Activated CD4-positive, alpha-beta T cell treated with anti-CD3 and anti-CD28 coated beads for 36 hours (primary cell): ENCODE results near the gene ADGRA3. TPM values are rescaled to one million over a fixed set of nuclear protein-coding genes. Genes with fewer than 3 reads are reported as not detected.

Experiments used
- ATAC-seq: fragments of 200-7000 bp; cut with Tn5 transposase; one replicate; pipeline ENCODE4 v1.10.0; 2021; ENCODE audit warnings: mild to moderate bottlenecking, moderate library complexity
- CTCF ChIA-PET: fragments of 350-600 bp; sonication (Branson Sonifier 250); formaldehyde crosslinking; loops from one replicate; lab custom pipeline; 2021; ENCODE audit warnings: antibody characterized with exemption; lab: Charles Lee
- POLR2A ChIA-PET: fragments of 350-600 bp; sonication (Branson Sonifier 250); formaldehyde crosslinking; loops from one replicate; lab custom pipeline; 2021; ENCODE audit warnings: antibody characterized with exemption, inconsistent platforms; lab: Charles Lee
- DNase-seq: peaks from one replicate; pipeline ENCODE4 v3.0.0-alpha.2; 2020
- H3K27ac Mint-ChIP-seq: one replicate; pipeline ENCODE4 v1.8.0; 2021; ENCODE audit warnings: mixed read lengths
- H3K27me3 Mint-ChIP-seq: one replicate; pipeline ENCODE4 v1.8.0; 2021; ENCODE audit warnings: mixed read lengths
- H3K36me3 Mint-ChIP-seq: one replicate; pipeline ENCODE4 v1.8.0; 2021; ENCODE audit warnings: low read depth, mixed read lengths
- H3K4me1 Mint-ChIP-seq: one replicate; pipeline ENCODE4 v1.8.0; 2021; ENCODE audit warnings: mixed read lengths
- H3K4me3 Mint-ChIP-seq: one replicate; pipeline ENCODE4 v1.8.0; 2021; ENCODE audit warnings: mild to moderate bottlenecking, moderate library complexity, mixed read lengths
- H3K9me3 Mint-ChIP-seq: one replicate; pipeline ENCODE4 v1.8.0; 2021; ENCODE audit warnings: low read depth, mixed read lengths
- intact Hi-C, 2 experiments: fragments of 100-400 bp; cut with DNase I in 1 of 2; cut with micrococcal nuclease in 1 of 2; formaldehyde crosslinking; loops; one replicate each; pipeline versions ENCODE4 v1.14.2 to v1.15.1; 2022 to 2024; cut with DNase I, micrococcal nuclease
- total RNA-seq, 2 experiments: library from RNA; stranded (reverse); gene quantifications; one replicate each; pipeline ENCODE4 v1.2.3, GENCODE V29; 2021

Gene ADGRA3
- total RNA-seq, 2 experiments from 2014 or later, result 10.8 to 15.2 TPM

DNA sequence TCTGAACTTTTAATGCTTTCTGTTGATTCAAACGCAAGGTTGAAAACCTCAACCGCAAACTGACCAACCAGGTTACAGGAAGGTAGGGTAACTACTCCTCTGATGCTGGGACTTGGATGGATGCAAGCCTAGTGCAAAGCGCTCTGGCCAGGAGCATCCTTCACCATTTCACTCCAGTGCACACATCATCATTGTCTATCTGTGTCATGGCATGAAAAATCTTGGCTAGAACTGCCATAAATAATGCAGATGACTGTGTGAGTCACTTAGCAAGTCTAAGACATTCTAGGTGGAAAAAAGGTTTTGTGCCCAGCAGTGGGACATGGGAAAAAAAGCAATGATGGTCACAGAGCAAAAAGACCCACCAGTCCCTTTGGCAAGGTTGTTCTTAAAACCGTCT, 10.9 kb downstream of the ADGRA3 start:
- Mint-ChIP-seq H3K27ac (no peak overlapping the region), H3K27me3 (no peaks in the 10 kb centered on the region), H3K9me3 (no peaks in the 10 kb centered on the region), H3K36me3 (peaks cover 2% of the 10 kb centered on the region), H3K4me3 (no peak overlapping the region), H3K4me1 (peaks cover 35% of the 10 kb centered on the region)
- ATAC-seq (no peak), DNase-seq (no peak)
- ChIA-PET CTCF (interaction anchor here (0.9 kb wide), 1 partner anchor 13 kb away, joined by 3 read pairs; no protein-coding TSS in a partner anchor), POLR2A (no interaction called here)
- intact Hi-C loops, result loop anchor here in 1 of 2 experiments (5.0 kb wide), 1 partner anchor 167 kb away; no protein-coding TSS in a partner anchor

DNA sequence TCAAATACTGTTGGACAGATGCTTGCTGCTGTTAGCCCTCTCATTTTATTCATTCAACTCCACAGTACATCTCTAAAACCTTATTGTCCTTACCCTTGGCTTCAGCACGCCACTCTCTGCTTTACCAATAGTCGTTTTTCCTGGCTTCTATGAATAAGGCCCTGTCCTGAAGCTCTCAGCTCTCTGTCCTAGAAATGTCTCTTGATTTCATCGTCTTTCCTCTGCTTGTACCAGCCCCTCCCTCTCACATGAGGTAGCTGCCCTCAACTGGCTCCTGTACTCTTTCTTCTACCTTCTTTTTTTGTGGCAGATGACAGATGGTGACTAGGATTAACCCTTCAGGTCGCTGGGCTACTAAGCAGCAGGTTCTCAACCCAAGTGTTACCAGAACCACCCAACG, 11.4 kb downstream of the ADGRA3 start:
- Mint-ChIP-seq H3K9me3 (no peaks in the 10 kb centered on the region), H3K27me3 (no peaks in the 10 kb centered on the region), H3K4me1 (peaks cover 37% of the 10 kb centered on the region), H3K27ac (no peak overlapping the region), H3K36me3 (peaks cover 3% of the 10 kb centered on the region), H3K4me3 (no peak overlapping the region)
- no peak for DNase-seq
- ATAC-seq, result no peak
- ChIA-PET CTCF (no interaction called here), POLR2A (no interaction called here)
- intact Hi-C loops, result loop anchor here in 1 of 2 experiments (5.0 kb wide), 1 partner anchor 168 kb away; no protein-coding TSS in a partner anchor

DNA sequence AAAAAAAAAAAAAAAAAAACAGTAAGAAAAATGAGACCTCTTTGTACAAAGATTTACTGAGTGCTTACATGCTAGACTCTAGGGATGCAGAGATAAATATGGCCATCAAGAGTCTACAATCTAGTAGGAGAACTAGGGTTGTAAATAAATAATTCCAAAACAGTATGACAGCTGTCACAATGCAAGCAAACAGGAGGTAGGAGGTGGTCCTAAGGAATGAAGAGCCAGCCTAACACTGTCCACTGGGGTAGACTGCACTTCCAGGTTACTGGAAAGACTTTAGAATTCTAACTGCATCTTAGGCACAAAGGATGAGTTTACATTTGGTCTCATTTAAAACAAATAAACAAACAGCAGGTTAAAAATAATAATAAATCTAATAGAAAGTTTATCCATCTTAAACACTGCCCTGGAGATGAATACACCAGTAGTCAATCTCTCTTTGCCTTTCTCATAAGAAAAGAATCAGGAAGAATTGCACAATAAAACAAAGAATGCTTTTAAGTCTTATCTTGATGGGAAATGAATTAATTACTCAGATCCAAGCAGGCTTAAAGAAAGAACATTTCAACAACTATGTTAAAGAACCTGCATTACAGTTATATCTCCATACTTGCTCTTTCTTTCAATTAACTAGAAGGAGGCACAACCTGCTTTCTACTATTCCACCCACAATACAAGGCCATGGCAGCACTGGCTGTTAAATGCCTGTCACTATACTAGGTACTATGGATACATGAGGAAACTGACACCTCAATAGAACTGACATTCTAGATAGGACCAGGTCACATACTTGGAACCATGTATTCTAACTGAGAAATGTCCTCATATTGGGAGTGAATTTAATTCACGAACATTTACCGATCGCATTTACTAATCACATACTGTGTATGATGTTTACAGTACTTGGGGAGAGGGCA, 12.7 kb downstream of the ADGRA3 start:
- Mint-ChIP-seq H3K4me1 (peaks cover 38% of the 10 kb centered on the region), H3K36me3 (peaks cover 7% of the 10 kb centered on the region), H3K9me3 (no peaks in the 10 kb centered on the region), H3K27ac (peak overlapping the region; percentile 14), H3K4me3 (no peak overlapping the region), H3K27me3 (no peaks in the 10 kb centered on the region)
- CTCF ChIA-PET, result no interaction called here
- no peak for DNase-seq
- no peak for ATAC-seq
- POLR2A ChIA-PET, result no interaction called here
- intact Hi-C loops, result loop anchor here in 1 of 2 experiments (1.0 to 5.0 kb wide), 2 partner anchors 59 to 169 kb away; no protein-coding TSS in a partner anchor

DNA sequence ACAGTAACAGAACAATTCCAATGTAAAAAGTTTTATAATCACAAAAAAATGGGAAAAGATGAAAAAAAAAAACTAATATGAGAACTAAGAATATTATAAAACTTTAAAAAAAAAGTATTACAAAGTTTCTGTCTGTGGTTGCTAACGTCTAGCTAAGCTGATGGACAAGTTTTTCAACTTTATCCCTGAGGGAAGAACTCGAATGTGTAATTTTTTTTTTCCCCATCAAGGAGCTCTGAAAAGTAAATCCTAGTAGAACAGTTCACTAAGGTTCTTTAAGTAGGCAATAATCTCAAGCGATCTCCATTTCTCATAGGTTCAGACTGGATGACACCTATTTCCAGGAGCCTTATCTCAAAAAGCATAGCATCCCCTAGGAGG, 14.2 kb downstream of the ADGRA3 start:
- Mint-ChIP-seq H3K36me3 (peaks cover 7% of the 10 kb centered on the region), H3K27ac (no peak overlapping the region), H3K27me3 (no peaks in the 10 kb centered on the region), H3K9me3 (no peaks in the 10 kb centered on the region), H3K4me3 (no peak overlapping the region), H3K4me1 (peaks cover 36% of the 10 kb centered on the region)
- DNase-seq (no peak), ATAC-seq (no peak)
- ChIA-PET CTCF (interaction anchor here (0.6 to 1.3 kb wide), 5 partner anchors 52 to 688 kb away, joined by 3 to 8 read pairs (median 4); no protein-coding TSS in a partner anchor), POLR2A (interaction anchor here (0.6 to 0.8 kb wide), 3 partner anchors 13 to 83 kb away, joined by 3 to 6 read pairs (median 4); no protein-coding TSS in a partner anchor)
- intact Hi-C loops, result loop anchor here (1.0 to 5.0 kb wide), 2 partner anchors 57 to 171 kb away; no protein-coding TSS in a partner anchor

DNA sequence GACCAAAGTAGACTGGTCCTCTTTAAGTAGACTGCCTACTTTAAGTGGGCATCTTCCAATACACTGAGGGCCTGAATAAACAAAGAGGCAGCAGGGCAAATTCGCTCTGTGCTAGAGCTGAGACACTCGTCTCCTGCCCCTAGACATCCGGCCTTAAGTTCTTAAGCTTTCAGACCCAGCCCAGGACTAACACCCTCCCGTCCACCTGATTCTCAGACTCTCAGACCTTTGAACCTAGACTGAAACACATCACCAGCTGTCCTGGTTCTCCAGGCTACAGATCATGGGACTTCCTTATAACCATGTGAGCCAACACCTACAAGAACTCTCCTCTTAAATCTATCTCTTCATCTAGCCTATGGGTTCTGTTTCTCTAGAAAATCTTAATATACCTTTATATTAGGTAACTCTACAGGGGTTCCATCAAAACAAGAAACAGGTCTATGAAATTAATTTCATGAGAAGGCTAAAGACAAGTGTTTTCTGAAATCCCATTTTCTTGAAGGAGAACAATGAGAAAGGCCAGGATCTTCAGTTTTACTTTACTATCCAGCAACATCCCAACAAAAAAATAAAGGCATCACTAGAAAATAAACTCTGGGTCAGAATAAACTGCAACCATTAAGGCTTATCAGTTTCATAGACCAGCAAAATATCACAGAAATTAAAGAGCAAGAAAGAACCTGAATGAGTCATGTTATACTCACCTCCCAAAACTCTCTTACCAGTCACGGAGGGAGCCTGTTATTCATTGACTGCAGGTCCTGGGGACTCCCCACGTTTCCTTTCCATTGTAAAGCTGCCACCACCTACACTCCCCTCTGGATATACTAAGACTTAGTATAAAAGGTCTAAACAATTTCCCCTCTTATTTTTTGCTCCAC, 14.8 kb downstream of the ADGRA3 start:
- Mint-ChIP-seq H3K9me3 (peaks cover 1% of the 10 kb centered on the region), H3K36me3 (peaks cover 7% of the 10 kb centered on the region), H3K27ac (no peak overlapping the region), H3K4me1 (peaks cover 29% of the 10 kb centered on the region), H3K4me3 (peak overlapping the region; percentile 12), H3K27me3 (no peaks in the 10 kb centered on the region)
- ChIA-PET CTCF (interaction anchor here (0.5 to 1.3 kb wide), 6 partner anchors 12 to 688 kb away, joined by 3 to 8 read pairs (median 4); no protein-coding TSS in a partner anchor), POLR2A (interaction anchor here (0.6 to 0.8 kb wide), 2 partner anchors 14 to 57 kb away, joined by 3 to 6 read pairs; no protein-coding TSS in a partner anchor)
- intact Hi-C loops, result loop anchor here (1.0 to 5.0 kb wide), 2 partner anchors 57 to 171 kb away; no protein-coding TSS in a partner anchor
- DNase-seq (peak; percentile 66), ATAC-seq (peak; percentile 97)

DNA sequence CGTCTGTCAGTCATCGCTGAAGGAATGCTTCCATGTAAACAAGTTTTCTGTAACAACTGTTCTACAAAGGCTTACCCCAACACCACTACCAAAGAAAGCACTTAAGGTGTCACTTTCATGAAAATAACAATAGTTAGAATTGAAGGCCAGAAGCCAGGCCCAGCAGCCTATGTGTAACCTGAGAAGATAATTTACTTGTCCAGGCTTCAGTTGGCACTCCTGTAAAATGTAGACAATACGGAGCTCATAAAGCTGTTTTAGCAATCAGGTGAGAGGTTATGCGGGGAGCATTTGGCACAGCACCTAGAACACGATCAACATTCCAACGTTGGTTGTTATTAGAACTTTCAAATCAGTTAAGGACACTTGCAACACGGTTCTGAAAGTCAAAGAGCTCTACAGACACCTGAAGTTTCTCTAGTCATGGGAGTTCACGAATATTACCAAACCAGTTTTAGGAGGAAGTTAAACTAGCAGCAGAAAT, 15.7 kb downstream of the ADGRA3 start:
- peaks cover 3% of the 10 kb centered on the region for H3K9me3 Mint-ChIP-seq
- DNase-seq (no peak), ATAC-seq (no peak)
- H3K4me3 Mint-ChIP-seq, result no peak overlapping the region
- peaks cover 7% of the 10 kb centered on the region for H3K36me3 Mint-ChIP-seq
- peaks cover 23% of the 10 kb centered on the region for H3K4me1 Mint-ChIP-seq
- peak overlapping the region; percentile 69 for H3K27ac Mint-ChIP-seq
- ChIA-PET POLR2A (no interaction called here), CTCF (interaction anchor here (1.0 kb wide), 1 partner anchor 13 kb away, joined by 4 read pairs; no protein-coding TSS in a partner anchor)
- intact Hi-C loops, result loop anchor here in 1 of 2 experiments (5.0 kb wide), 1 partner anchor 172 kb away; no protein-coding TSS in a partner anchor
- no peaks in the 10 kb centered on the region for H3K27me3 Mint-ChIP-seq

DNA sequence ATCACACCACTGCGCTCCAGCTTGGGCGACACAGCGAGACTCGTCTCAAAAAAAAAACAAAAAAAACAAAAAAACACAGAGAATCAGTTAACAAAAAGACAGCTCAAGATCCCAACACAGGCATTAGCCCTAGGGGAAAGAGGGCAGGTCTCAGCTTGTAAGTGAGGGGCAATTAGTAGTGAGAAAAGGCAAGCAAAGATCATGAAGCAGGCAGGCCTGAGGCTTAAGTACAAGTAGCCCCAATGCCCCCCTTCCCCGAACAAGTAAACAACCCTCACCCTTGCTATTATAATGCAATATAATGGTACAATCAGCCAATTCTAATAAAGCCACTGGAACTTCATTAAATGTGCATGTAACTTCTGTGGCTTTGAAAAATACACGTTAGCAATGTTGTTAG, 17.0 kb downstream of the ADGRA3 start:
- Mint-ChIP-seq H3K9me3 (peaks cover 6% of the 10 kb centered on the region), H3K4me1 (peaks cover 18% of the 10 kb centered on the region), H3K27ac (no peak overlapping the region), H3K4me3 (no peak overlapping the region), H3K27me3 (no peaks in the 10 kb centered on the region), H3K36me3 (peaks cover 8% of the 10 kb centered on the region)
- no peak for DNase-seq
- ATAC-seq, result no peak
- POLR2A ChIA-PET, result no interaction called here
- CTCF ChIA-PET, result no interaction called here
- intact Hi-C loops, result no loop called here

DNA sequence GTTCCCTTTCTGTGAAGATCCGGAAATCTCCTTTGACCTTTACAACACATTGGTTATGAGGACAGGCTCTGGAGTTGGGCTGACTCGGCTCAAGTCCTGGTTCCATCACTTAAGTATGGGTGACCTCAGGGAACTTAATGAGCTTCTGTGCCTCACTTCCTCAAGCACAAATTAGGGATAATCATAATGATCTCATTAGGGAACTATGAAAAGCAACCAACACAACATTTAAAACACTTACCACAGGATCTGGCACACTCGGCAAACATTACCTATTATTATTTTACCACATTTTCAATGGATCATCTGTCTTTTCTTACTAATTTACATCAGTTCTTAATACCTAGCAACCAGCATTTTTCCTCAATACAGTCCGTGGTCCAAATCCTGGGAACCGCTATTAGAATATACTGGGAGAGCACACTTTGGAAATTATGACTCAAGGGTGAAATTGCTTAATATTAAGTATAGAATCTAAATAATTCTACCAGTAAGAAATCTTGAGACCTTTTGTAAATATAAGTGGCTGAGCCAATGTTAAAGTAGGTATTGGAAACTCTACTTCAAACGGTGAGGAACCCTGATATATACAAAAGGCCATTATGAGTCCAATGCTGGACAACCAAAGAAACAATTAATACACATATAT, 19.6 kb downstream of the ADGRA3 start:
- Mint-ChIP-seq H3K27me3 (no peaks in the 10 kb centered on the region), H3K27ac (no peak overlapping the region), H3K36me3 (peaks cover 8% of the 10 kb centered on the region), H3K9me3 (peaks cover 6% of the 10 kb centered on the region), H3K4me1 (peaks cover 15% of the 10 kb centered on the region), H3K4me3 (no peak overlapping the region)
- POLR2A ChIA-PET, result no interaction called here
- DNase-seq (no peak), ATAC-seq (no peak)
- CTCF ChIA-PET, result no interaction called here
- intact Hi-C loops, result no loop called here

DNA sequence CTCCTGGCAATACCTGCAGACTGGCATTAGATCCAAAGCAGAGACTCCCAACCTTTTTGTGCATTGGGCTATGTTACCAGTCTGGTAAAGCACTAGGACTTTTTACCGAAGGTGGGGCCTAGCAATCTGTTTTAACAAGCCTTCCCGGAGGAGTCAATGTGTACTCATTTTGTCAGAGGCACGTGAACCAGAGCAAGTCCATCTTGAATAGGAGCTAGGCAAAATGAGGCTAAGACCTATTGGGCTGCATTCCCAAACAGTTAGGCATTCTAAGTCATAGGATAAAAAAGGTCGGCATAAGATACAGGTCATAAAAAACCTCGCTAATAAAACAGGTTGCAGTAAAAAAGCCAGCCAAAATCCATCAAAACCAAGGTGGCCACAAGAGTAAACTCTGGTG, 22.3 kb downstream of the ADGRA3 start:
- intact Hi-C loops, result no loop called here
- no peak for DNase-seq
- ChIA-PET POLR2A (no interaction called here), CTCF (interaction anchor here (1.0 kb wide), 1 partner anchor 24 kb away, joined by 3 read pairs; no protein-coding TSS in a partner anchor)
- H3K4me3 Mint-ChIP-seq, result no peak overlapping the region
- no peak overlapping the region for H3K27ac Mint-ChIP-seq
- H3K27me3 Mint-ChIP-seq, result no peaks in the 10 kb centered on the region
- no peak for ATAC-seq
- H3K36me3 Mint-ChIP-seq, result peaks cover 7% of the 10 kb centered on the region
- no peaks in the 10 kb centered on the region for H3K4me1 Mint-ChIP-seq
- peaks cover 6% of the 10 kb centered on the region for H3K9me3 Mint-ChIP-seq

DNA sequence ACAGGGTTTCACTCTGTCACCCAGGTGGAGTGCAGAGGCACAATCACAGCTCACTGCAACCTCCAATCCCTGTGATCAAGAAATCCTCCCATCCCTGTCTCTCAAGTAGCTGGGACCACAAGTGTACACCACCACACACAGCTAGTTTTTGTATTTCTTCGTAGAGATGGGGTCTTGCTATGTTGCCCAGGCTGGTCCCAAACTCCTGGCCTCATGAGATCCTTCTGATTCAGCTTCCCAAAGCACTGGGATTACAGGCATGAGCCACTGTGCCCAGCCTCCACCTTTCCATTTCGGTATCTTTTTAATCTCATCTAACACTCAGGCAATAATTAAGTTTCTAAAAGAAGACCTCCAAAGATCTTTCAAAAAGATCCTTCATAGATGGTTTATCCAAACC, 22.9 kb downstream of the ADGRA3 start:
- no peaks in the 10 kb centered on the region for H3K27me3 Mint-ChIP-seq
- no peak overlapping the region for H3K27ac Mint-ChIP-seq
- intact Hi-C loops, result no loop called here
- ChIA-PET CTCF (interaction anchor here (1.0 kb wide), 1 partner anchor 25 kb away, joined by 3 read pairs; no protein-coding TSS in a partner anchor), POLR2A (no interaction called here)
- no peaks in the 10 kb centered on the region for H3K4me1 Mint-ChIP-seq
- no peak overlapping the region for H3K4me3 Mint-ChIP-seq
- H3K9me3 Mint-ChIP-seq, result peaks cover 6% of the 10 kb centered on the region
- DNase-seq (no peak), ATAC-seq (no peak)
- H3K36me3 Mint-ChIP-seq, result peaks cover 7% of the 10 kb centered on the region
